Caco-2 (cell line): ENCODE data around the gene TOR1AIP2. TPM values are rescaled to one million over a fixed set of nuclear protein-coding genes. Genes with fewer than 3 reads are reported as not detected.

Source experiments
- BruUV-seq: library from RNA; stranded (reverse); fragments of 400-500 nt; replicated peaks from 2 replicates; lab custom pipeline; 2021; lab: Mats Ljungman, UMichigan
- CTCF ChIA-PET: fragments of 300-600 bp; sonication (Branson Sonifier 250); formaldehyde crosslinking; loops from one replicate; lab custom pipeline; 2022; ENCODE audit warnings: antibody characterized with exemption; lab: Charles Lee
- POLR2A ChIA-PET: fragments of 300-600 bp; sonication (Branson Sonifier 250); formaldehyde crosslinking; loops from one replicate; lab custom pipeline; 2022; ENCODE audit warnings: antibody characterized with exemption; lab: Charles Lee
- DNase-seq, 2 experiments: peaks; one replicate each; pipeline versions ENCODE4 v3.0.0 to v3.0.0-alpha.2; 2020 to 2022
- H3K27me3 ChIP-seq: replicated peaks from 2 replicates; pipeline ENCODE4 v1.6.0; 2011; ENCODE audit warnings: low read length; ENCODE audit not compliant: control insufficient read depth, insufficient read depth
- H3K36me3 ChIP-seq: 2 replicates; pipeline ENCODE4 v1.5.1; 2011; ENCODE audit warnings: low read length; ENCODE audit not compliant: control insufficient read depth, insufficient read depth
- H3K4me1 ChIP-seq: fragments of 250-450 bp; sonication (Bioruptor Pico); 2 replicates; pipeline ENCODE4 v1.5.1; 2020; ENCODE audit warnings: mild to moderate bottlenecking
- H3K4me3 ChIP-seq: 2 replicates; pipeline ENCODE4 v1.5.1; 2011; ENCODE audit warnings: low read depth, mild to moderate bottlenecking, control low read depth, low read length
- H3K9me3 ChIP-seq: fragments of 250-450 bp; sonication (Bioruptor Pico); 2 replicates; pipeline ENCODE4 v1.5.1; 2020; ENCODE audit warnings: mild to moderate bottlenecking, moderate library complexity
- H3K27ac Mint-ChIP-seq: one replicate; pipeline ENCODE4 v1.8.0; 2022; ENCODE audit warnings: mixed read lengths; ENCODE audit not compliant: unreplicated experiment
- H3K27me3 Mint-ChIP-seq: one replicate; pipeline ENCODE4 v1.8.0; 2022; ENCODE audit warnings: mixed read lengths; ENCODE audit not compliant: insufficient read depth, unreplicated experiment
- H3K36me3 Mint-ChIP-seq: one replicate; pipeline ENCODE4 v1.8.0; 2022; ENCODE audit warnings: mild to moderate bottlenecking, mixed read lengths; ENCODE audit not compliant: insufficient read depth, unreplicated experiment
- H3K4me1 Mint-ChIP-seq: one replicate; pipeline ENCODE4 v1.8.0; 2022; ENCODE audit warnings: low read depth, mixed read lengths; ENCODE audit not compliant: unreplicated experiment
- H3K4me3 Mint-ChIP-seq: one replicate; pipeline ENCODE4 v1.8.0; 2022; ENCODE audit warnings: mild to moderate bottlenecking, moderate library complexity, mixed read lengths; ENCODE audit not compliant: unreplicated experiment
- H3K9me3 Mint-ChIP-seq: one replicate; pipeline ENCODE4 v1.8.0; 2022; ENCODE audit warnings: mixed read lengths; ENCODE audit not compliant: unreplicated experiment
- intact Hi-C: fragments of 100-400 bp; cut with micrococcal nuclease; formaldehyde crosslinking; loops from one replicate; pipeline ENCODE4 v1.10.0; 2022; ENCODE audit not compliant: unreplicated experiment
- total RNA-seq: library from RNA; stranded (reverse); gene quantifications from 2 replicates; pipeline ENCODE4 v1.2.3, GENCODE V29; 2022
- TF ChIP-seq, protein P1 (sequence below), 2 experiments: fragments of 200-600 bp in 1 of 2; IDR thresholded peaks; 1 replicate in 1 of 2; 2 replicates in 1 of 2; pipeline versions ENCODE4 v1.5.1 to v1.8.0; 2011 to 2022; ENCODE audit warnings: antibody characterized with exemption in 1 of 2, control low read depth in 1 of 2, inconsistent platforms in 1 of 2, low read depth in 1 of 2, low read length in 1 of 2, mild to moderate bottlenecking in 1 of 2, moderate library complexity in 1 of 2; ENCODE audit not compliant: insufficient read depth in 1 of 2, severe bottlenecking in 1 of 2, unreplicated experiment in 1 of 2

TOR1AIP2 gene
- total RNA-seq, 1 experiment from 2014 or later = 92.8 TPM

DNA sequence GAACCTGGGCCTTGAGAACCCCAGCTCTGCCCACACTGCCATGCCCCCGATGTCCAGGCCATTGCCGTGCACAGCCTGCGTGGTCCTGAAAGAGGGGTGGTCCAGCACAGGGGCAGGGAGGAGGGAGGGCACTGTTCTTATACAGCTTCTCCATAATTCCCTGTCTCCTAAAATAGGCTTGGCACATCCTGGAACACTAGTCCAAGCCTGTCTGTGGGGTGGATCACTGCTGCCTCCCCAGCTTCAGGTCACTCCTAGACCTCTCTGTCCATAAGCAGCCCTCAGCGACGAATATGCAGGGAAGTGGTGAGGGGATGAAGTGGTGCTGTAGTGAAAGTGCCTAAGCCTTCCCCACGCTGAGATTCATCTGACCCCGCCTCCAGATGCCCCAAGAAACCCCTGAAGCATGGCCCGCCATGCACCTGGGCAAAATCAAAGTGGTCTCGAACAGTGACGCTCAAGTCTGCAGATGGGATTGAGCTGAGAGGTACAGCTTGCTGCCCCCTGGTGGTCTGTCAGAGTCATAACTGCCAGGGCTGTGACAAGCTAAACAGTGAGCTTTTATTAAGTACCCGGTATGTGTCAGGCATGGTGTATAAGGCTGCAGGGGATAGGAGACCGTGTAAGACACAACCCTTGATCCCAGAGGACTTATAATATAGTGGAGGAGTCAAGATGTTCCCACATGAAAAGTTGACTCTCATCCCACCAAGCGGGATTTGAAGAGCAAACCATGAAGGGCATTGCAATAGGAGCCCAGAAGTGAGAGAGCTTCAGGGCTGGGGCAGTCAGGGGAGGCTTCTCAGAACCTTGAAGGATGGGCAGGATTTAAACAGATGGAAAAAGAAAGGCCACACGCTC lies 67.9 kb downstream of the TOR1AIP2 start:
- BruUV-seq = no TSS peak
- ChIA-PET CTCF (interaction anchor here (0.5 to 5.1 kb wide), 24 partner anchors 9 to 692 kb away, joined by 3 to 237 read pairs (median 4); partner anchors contain the start of gene TOR1AIP1), POLR2A (interaction anchor here (1.9 kb wide), 1 partner anchor 103 kb away, joined by 9 read pairs; no protein-coding TSS in a partner anchor)
- Mint-ChIP-seq H3K27me3 (peaks cover 14% of the 10 kb centered on the region), H3K36me3 (no peaks in the 10 kb centered on the region), H3K4me3 (no peak overlapping the region), H3K4me1 (peaks cover 12% of the 10 kb centered on the region), H3K9me3 (no peaks in the 10 kb centered on the region), H3K27ac (no peak overlapping the region)
- intact Hi-C loops = loop anchor here (1.0 to 10.0 kb wide), 3 partner anchors 32 to 555 kb away; no protein-coding TSS in a partner anchor
- H3K36me3 ChIP-seq = no peaks in the 10 kb centered on the region
- peak; percentile 70 to 71 for DNase-seq
- H3K4me1 ChIP-seq = peaks cover 34% of the 10 kb centered on the region
- TF ChIP-seq, protein P1, sequence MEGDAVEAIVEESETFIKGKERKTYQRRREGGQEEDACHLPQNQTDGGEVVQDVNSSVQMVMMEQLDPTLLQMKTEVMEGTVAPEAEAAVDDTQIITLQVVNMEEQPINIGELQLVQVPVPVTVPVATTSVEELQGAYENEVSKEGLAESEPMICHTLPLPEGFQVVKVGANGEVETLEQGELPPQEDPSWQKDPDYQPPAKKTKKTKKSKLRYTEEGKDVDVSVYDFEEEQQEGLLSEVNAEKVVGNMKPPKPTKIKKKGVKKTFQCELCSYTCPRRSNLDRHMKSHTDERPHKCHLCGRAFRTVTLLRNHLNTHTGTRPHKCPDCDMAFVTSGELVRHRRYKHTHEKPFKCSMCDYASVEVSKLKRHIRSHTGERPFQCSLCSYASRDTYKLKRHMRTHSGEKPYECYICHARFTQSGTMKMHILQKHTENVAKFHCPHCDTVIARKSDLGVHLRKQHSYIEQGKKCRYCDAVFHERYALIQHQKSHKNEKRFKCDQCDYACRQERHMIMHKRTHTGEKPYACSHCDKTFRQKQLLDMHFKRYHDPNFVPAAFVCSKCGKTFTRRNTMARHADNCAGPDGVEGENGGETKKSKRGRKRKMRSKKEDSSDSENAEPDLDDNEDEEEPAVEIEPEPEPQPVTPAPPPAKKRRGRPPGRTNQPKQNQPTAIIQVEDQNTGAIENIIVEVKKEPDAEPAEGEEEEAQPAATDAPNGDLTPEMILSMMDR (IDR thresholded peaks at IDR 0.05; ENCODE audit: insufficient read depth in 1 of 2, low read depth in 1 of 2, low read length in 1 of 2, severe bottlenecking in 1 of 2, unreplicated experiment in 1 of 2) = peak; percentile 85 to 88
- no peak overlapping the region for H3K4me3 ChIP-seq
- H3K27me3 ChIP-seq = no peaks in the 10 kb centered on the region
- no peaks in the 10 kb centered on the region for H3K9me3 ChIP-seq

DNA sequence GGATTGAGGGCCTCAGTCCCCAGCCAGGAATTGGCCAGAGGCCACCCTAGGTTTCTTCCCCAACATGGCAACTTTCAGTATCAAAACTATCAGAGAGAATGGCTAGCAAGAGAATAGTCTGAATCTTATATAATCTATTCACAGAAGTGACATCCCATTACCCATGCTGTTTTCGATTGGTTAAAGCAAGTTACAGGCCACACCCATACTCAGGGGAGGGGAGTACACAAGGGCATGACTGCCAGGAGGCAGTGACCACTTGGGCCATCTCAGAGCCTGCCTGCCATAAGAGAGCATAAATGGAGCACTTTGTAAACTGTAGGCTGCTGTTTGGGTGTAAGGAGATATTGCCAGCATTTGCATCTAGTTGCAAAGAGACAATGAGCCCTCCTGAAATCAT lies 69.1 kb downstream of the TOR1AIP2 start:
- peak overlapping the region; percentile 58 for H3K27ac Mint-ChIP-seq
- no peak for DNase-seq
- CTCF ChIA-PET = interaction anchor here (1.0 to 5.1 kb wide), 2 partner anchors 103 to 106 kb away, joined by 3 to 237 read pairs; no protein-coding TSS in a partner anchor
- no peaks in the 10 kb centered on the region for H3K36me3 Mint-ChIP-seq
- peaks cover 14% of the 10 kb centered on the region for H3K27me3 Mint-ChIP-seq
- no peaks in the 10 kb centered on the region for H3K9me3 Mint-ChIP-seq
- H3K4me3 Mint-ChIP-seq = no peak overlapping the region
- no TSS peak for BruUV-seq
- TF ChIP-seq, protein P1 (IDR thresholded peaks at IDR 0.05; ENCODE audit: insufficient read depth in 1 of 2, low read depth in 1 of 2, low read length in 1 of 2, severe bottlenecking in 1 of 2, unreplicated experiment in 1 of 2) = no peak
- POLR2A ChIA-PET = no interaction called here
- Histone ChIP-seq H3K36me3 (no peaks in the 10 kb centered on the region), H3K4me3 (no peak overlapping the region), H3K4me1 (peaks cover 34% of the 10 kb centered on the region), H3K9me3 (no peaks in the 10 kb centered on the region), H3K27me3 (no peaks in the 10 kb centered on the region)
- intact Hi-C loops = no loop called here
- H3K4me1 Mint-ChIP-seq = peaks cover 10% of the 10 kb centered on the region

DNA sequence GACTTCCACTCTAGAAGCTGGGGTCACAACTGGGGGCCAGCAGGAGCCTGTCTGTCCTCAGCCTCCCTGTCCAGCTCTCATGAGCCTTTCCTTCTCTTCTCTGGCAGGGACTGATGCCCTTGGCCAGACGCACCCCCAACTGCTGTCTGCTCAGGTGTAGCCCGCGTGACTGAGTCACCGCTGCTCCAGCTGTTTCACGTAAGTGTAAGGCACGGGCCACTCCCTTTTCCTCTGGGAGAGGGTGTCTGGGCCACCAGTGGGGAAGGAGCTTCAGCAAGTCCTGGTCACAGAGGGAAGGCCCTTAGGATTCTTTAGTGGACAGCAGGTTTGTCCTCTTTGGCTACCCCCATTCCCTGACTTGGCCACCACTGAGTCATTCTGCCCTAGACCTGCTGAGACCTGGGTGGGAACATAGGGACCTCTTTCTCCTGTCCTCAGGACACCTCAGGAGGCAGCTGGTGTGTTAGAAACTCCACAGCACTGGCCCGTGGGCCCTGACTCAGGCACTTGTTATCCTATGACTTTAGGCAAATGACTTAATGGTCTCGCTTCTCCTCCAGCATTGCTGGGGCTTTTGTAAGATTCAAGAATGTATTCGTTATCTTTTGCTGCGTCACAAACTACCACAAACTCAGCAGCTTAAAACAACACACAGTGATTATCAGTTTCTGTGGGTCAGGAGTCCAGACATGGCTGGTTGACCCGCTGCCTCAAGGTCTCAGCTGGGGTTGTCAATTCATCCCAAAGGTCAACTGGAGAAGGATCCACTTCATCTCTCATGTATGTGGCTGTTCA lies 69.7 kb downstream of the TOR1AIP2 start:
- H3K9me3 ChIP-seq = no peaks in the 10 kb centered on the region
- Mint-ChIP-seq H3K9me3 (no peaks in the 10 kb centered on the region), H3K27ac (peak overlapping the region; percentile 58), H3K4me3 (no peak overlapping the region), H3K4me1 (peaks cover 10% of the 10 kb centered on the region), H3K27me3 (peaks cover 14% of the 10 kb centered on the region), H3K36me3 (no peaks in the 10 kb centered on the region)
- H3K4me1 ChIP-seq = peaks cover 34% of the 10 kb centered on the region
- peak; percentile 57 to 73 for DNase-seq
- TF ChIP-seq, protein P1 (IDR thresholded peaks at IDR 0.05; ENCODE audit: insufficient read depth in 1 of 2, low read depth in 1 of 2, low read length in 1 of 2, severe bottlenecking in 1 of 2, unreplicated experiment in 1 of 2) = no peak
- no TSS peak for BruUV-seq
- ChIA-PET POLR2A (no interaction called here), CTCF (interaction anchor here (5.1 kb wide), 1 partner anchor 102 kb away, joined by 237 read pairs; no protein-coding TSS in a partner anchor)
- H3K27me3 ChIP-seq = no peaks in the 10 kb centered on the region
- H3K36me3 ChIP-seq = no peaks in the 10 kb centered on the region
- intact Hi-C loops = no loop called here
- H3K4me3 ChIP-seq = no peak overlapping the region
